CD4-positive, alpha-beta T cell (primary cell): ENCODE results near the gene NOL6. TPM values are rescaled to one million over a fixed set of nuclear protein-coding genes. Genes with fewer than 3 reads are reported as not detected.

ENCODE experiments used
- ATAC-seq: fragments of 200-7000 bp; cut with Tn5 transposase; one replicate; pipeline ENCODE4 v1.10.0; 2022; ENCODE audit warnings: mild to moderate bottlenecking; ENCODE audit not compliant: poor library complexity
- CTCF ChIA-PET: fragments of 350-600 bp; sonication (Branson Sonifier 250); formaldehyde crosslinking; loops from one replicate; lab custom pipeline; 2021; ENCODE audit warnings: antibody characterized with exemption, inconsistent platforms; lab: Charles Lee
- POLR2A ChIA-PET: fragments of 350-600 bp; sonication (Branson Sonifier 250); formaldehyde crosslinking; loops from one replicate; lab custom pipeline; 2021; ENCODE audit warnings: antibody characterized with exemption, inconsistent platforms; lab: Charles Lee
- DNase-seq, 14 experiments: peaks; one replicate each; pipeline ENCODE4 v3.0.0-alpha.2; 2013 to 2020; ENCODE audit warnings: mixed read lengths in 2 of 14
- H3K27ac ChIP-seq, 2 donors: one replicate each; pipeline versions ENCODE4 v1.5.1 to v1.7.0; 2013; ENCODE audit warnings: low read length in 2 of 2, low read depth in 1 of 2, mild to moderate bottlenecking in 1 of 2
- H3K27me3 ChIP-seq, 2 experiments: 1 replicate in 1 of 2; 2 replicates in 1 of 2; pipeline versions ENCODE4 v1.6.1 to v1.7.0; 2013; ENCODE audit warnings: low read length in 2 of 2, control low read depth in 1 of 2, mild to moderate bottlenecking in 1 of 2, moderate library complexity in 1 of 2; ENCODE audit not compliant: insufficient read depth in 2 of 2, control insufficient read depth in 1 of 2
- H3K36me3 ChIP-seq: one replicate; pipeline ENCODE4 v1.6.1; 2013; ENCODE audit warnings: low read length, control low read depth; ENCODE audit not compliant: insufficient read depth
- H3K4me1 ChIP-seq: one replicate; pipeline ENCODE4 v1.6.1; 2013; ENCODE audit warnings: low read length, control low read depth; ENCODE audit not compliant: insufficient read depth
- H3K4me3 ChIP-seq: one replicate; pipeline ENCODE4 v1.5.1; 2013; ENCODE audit warnings: mild to moderate bottlenecking, low read length, moderate library complexity
- H3K9me3 ChIP-seq, 2 experiments: 1 replicate in 1 of 2; 2 replicates in 1 of 2; pipeline versions ENCODE4 v1.6.1 to v1.7.0; 2013; ENCODE audit warnings: low read length in 2 of 2, mild to moderate bottlenecking in 2 of 2, control low read depth in 1 of 2, moderate library complexity in 1 of 2; ENCODE audit not compliant: control insufficient read depth in 1 of 2, insufficient read depth in 1 of 2
- H3K27ac Mint-ChIP-seq: one replicate; pipeline ENCODE4 v1.8.0; 2020; ENCODE audit warnings: mixed read lengths
- H3K27me3 Mint-ChIP-seq: one replicate; pipeline ENCODE4 v1.8.0; 2021; ENCODE audit warnings: mixed read lengths
- H3K36me3 Mint-ChIP-seq: one replicate; pipeline ENCODE4 v1.8.0; 2021; ENCODE audit warnings: low read depth, mixed read lengths
- H3K4me1 Mint-ChIP-seq: one replicate; pipeline ENCODE4 v1.8.0; 2021; ENCODE audit warnings: low read depth, mixed read lengths
- H3K4me3 Mint-ChIP-seq: one replicate; pipeline ENCODE4 v1.8.0; 2020; ENCODE audit warnings: mild to moderate bottlenecking, mixed read lengths
- H3K9me3 Mint-ChIP-seq: one replicate; pipeline ENCODE4 v1.8.0; 2020; ENCODE audit warnings: mixed read lengths
- intact Hi-C, 2 experiments: fragments of 100-400 bp; cut with DNase I in 1 of 2; cut with micrococcal nuclease in 1 of 2; formaldehyde crosslinking; loops; one replicate each; pipeline versions ENCODE4 v1.15.1 to v1.9.0; 2023 to 2025; cut with DNase I, micrococcal nuclease
- microRNA-seq: library from miRNA; unstranded; fragments of <30 nt; microRNA quantifications from one replicate; pipeline ENCODE4 v1.2.0, GENCODE V29; 2021; ENCODE audit warnings: borderline microRNAs expressed, borderline replicate concordance
- total RNA-seq, 174 experiments: library from RNA in 2 of 174; stranded (reverse) in 2 of 174; gene quantifications; one replicate each; pipeline ENCODE4 v1.2.3 and lab custom pipeline; 2021 to 2026
- TF ChIP-seq, protein P1 (sequence below): fragments of 200-600 bp; IDR thresholded peaks from one replicate; pipeline ENCODE4 v1.8.0; 2022; ENCODE audit warnings: antibody characterized with exemption, mild to moderate bottlenecking

NOL6 gene
- total RNA-seq, 2 experiments from 2014 or later, result 30.5 to 30.6 TPM

DNA sequence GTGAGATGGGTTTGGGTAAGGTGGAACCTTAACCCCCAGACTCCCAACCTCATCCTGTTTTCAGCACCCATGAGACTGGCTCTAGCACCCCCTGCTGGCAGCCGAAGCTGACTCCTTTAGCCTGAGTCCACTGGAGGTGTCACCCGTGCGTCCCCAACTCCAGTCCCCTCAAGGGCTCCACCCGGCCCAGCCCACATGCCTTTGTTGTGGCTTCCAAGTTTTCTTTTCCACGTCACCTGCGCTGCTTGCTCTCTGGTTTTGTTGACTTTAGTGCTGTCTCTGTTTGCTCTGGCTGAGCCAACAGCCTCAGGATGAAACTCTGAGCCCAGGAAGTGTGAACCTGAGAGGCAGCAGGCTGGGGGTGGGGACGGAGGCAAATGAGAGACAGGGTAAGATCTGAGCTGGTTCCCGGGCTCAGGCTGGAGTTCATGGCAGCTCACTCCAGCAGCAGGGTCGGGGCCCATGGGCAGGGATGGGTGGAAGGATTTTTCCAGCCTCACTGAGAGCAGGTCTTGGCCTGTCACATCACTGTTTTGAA is 58.2 kb downstream of the NOL6 start:
- ATAC-seq (peak; percentile 88), DNase-seq (peak; percentile 91 to 99 (median 95))
- Histone ChIP-seq H3K4me1 (peaks cover 64% of the 10 kb centered on the region), H3K27me3 (no peaks in the 10 kb centered on the region), H3K4me3 (peak overlapping the region; percentile 25), H3K27ac (peak overlapping the region; percentile 54 to 58), H3K9me3 (no peaks in the 10 kb centered on the region), H3K36me3 (no peaks in the 10 kb centered on the region)
- ChIA-PET CTCF (interaction anchor here (0.6 to 4.0 kb wide), 19 partner anchors 10 to 125 kb away, joined by 3 to 40 read pairs (median 6); partner anchors contain the start of genes AQP3, NFX1 and NOL6), POLR2A (interaction anchor here (0.9 to 5.3 kb wide), 17 partner anchors 11 to 125 kb away, joined by 3 to 98 read pairs (median 8); partner anchors contain the start of genes AQP3, NFX1 and NOL6)
- Mint-ChIP-seq H3K9me3 (no peaks in the 10 kb centered on the region), H3K4me1 (peaks cover 45% of the 10 kb centered on the region), H3K4me3 (peak overlapping the region; percentile 79), H3K36me3 (no peaks in the 10 kb centered on the region), H3K27ac (peak overlapping the region; percentile 93), H3K27me3 (no peaks in the 10 kb centered on the region)
- intact Hi-C loops, result loop anchor here (1.0 to 2.0 kb wide), 5 partner anchors 12 to 125 kb away; partner anchors contain the start of genes AQP3 (in 1 of the 2) and NFX1 (in 1 of the 2)
- TF ChIP-seq, protein P1, sequence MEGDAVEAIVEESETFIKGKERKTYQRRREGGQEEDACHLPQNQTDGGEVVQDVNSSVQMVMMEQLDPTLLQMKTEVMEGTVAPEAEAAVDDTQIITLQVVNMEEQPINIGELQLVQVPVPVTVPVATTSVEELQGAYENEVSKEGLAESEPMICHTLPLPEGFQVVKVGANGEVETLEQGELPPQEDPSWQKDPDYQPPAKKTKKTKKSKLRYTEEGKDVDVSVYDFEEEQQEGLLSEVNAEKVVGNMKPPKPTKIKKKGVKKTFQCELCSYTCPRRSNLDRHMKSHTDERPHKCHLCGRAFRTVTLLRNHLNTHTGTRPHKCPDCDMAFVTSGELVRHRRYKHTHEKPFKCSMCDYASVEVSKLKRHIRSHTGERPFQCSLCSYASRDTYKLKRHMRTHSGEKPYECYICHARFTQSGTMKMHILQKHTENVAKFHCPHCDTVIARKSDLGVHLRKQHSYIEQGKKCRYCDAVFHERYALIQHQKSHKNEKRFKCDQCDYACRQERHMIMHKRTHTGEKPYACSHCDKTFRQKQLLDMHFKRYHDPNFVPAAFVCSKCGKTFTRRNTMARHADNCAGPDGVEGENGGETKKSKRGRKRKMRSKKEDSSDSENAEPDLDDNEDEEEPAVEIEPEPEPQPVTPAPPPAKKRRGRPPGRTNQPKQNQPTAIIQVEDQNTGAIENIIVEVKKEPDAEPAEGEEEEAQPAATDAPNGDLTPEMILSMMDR, result peak; percentile 83

DNA sequence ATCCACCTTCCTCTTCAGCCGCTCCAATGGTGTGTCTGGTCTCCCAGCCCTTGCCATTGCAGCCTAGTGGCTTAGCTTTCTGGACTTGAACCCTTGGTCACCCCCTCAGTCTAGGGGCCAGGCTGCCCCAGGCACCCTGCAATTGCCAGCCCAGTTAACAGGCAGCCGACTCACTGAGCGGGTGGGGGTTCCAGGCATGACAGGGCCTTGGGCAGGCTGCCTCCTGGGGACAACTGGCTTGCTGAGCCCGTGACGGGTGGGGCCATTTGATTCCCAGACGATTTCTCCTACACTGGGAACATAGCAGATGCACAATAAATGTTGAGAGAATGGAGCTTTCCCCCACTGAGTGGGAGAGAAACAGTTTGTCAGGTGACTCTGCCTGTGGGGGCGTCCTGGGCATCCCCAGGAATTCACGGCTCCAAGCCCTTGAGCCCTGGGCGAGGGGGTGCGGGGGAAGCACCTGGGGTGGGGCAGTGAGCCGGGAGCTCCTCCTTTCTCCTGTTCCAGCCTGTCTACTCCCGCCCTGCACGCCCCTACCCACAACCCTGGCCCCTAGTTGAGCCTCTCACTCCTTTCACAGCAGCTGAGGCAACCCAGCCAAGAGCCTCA is 58.7 kb downstream of the NOL6 start:
- H3K9me3 ChIP-seq, result no peaks in the 10 kb centered on the region
- H3K4me3 Mint-ChIP-seq, result peak overlapping the region; percentile 79
- TF ChIP-seq, protein P1, result no peak
- ChIA-PET POLR2A (interaction anchor here (0.9 to 5.3 kb wide), 17 partner anchors 10 to 125 kb away, joined by 3 to 98 read pairs (median 8); partner anchors contain the start of genes AQP3, NFX1 and NOL6), CTCF (interaction anchor here (0.6 to 4.0 kb wide), 16 partner anchors 9 to 125 kb away, joined by 3 to 40 read pairs (median 7); partner anchors contain the start of genes AQP3, NFX1 and NOL6)
- no peaks in the 10 kb centered on the region for H3K36me3 ChIP-seq
- intact Hi-C loops, result loop anchor here (1.0 kb wide), 4 partner anchors 12 to 125 kb away; partner anchors contain the start of gene NFX1 (in 1 of the 2)
- ATAC-seq (no peak), DNase-seq (peak in 2 of 14 experiments; percentile 23 to 30)
- H3K27me3 ChIP-seq, result no peaks in the 10 kb centered on the region
- peaks cover 45% of the 10 kb centered on the region for H3K4me1 Mint-ChIP-seq
- H3K4me3 ChIP-seq, result peak overlapping the region; percentile 25
- H3K27ac Mint-ChIP-seq, result peak overlapping the region; percentile 93
- H3K9me3 Mint-ChIP-seq, result no peaks in the 10 kb centered on the region
- H3K4me1 ChIP-seq, result peaks cover 61% of the 10 kb centered on the region
- H3K36me3 Mint-ChIP-seq, result no peaks in the 10 kb centered on the region
- no peaks in the 10 kb centered on the region for H3K27me3 Mint-ChIP-seq
- H3K27ac ChIP-seq, result peak overlapping the region; percentile 54 to 58

DNA sequence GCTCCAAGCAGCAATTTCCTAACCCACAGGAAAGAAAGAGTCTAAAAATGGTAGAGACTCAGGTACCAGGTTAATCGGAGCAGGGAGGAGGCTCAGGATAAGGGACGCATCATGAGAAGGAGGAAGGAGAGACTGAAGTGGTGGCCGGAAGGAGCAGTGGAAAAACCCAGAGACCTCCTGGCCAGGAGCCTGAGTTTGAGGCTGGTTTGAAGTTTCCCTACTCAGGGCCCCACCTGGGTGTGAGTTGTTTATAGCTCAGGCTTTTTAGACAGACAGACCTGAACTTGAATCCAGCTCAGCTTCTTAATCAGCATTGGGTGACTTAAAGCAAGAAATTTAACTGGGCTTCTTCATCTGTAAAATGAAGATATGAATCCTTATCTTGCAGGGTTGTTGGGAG is 59.5 kb downstream of the NOL6 start:
- Mint-ChIP-seq H3K27ac (peak overlapping the region; percentile 93), H3K27me3 (no peaks in the 10 kb centered on the region), H3K36me3 (no peaks in the 10 kb centered on the region), H3K4me3 (peak overlapping the region; percentile 3), H3K9me3 (no peaks in the 10 kb centered on the region), H3K4me1 (peaks cover 45% of the 10 kb centered on the region)
- H3K27me3 ChIP-seq, result no peaks in the 10 kb centered on the region
- TF ChIP-seq, protein P1, result no peak
- peak overlapping the region; percentile 54 to 58 for H3K27ac ChIP-seq
- ChIA-PET CTCF (interaction anchor here (2.3 to 4.0 kb wide), 5 partner anchors 11 to 53 kb away, joined by 21 to 40 read pairs (median 31); partner anchors contain the start of gene AQP3), POLR2A (interaction anchor here (1.2 to 5.3 kb wide), 9 partner anchors 10 to 124 kb away, joined by 3 to 98 read pairs (median 24); partner anchors contain the start of genes AQP3, NFX1 and NOL6)
- ATAC-seq (no peak), DNase-seq (peak in 5 of 14 experiments; percentile 13 to 43 (median 29))
- H3K36me3 ChIP-seq, result no peaks in the 10 kb centered on the region
- intact Hi-C loops, result no loop called here
- H3K4me1 ChIP-seq, result peaks cover 57% of the 10 kb centered on the region
- no peaks in the 10 kb centered on the region for H3K9me3 ChIP-seq
- no peak overlapping the region for H3K4me3 ChIP-seq

Small RNA genes lying within 50 kb of the gene (microRNA-seq; reads per million reads assigned to microRNA genes)
- gene MIR6851, result not detected

Other genes starting within 250 kb of the NOL6 start
- not detected for gene SPINK4, start 233.8 kb downstream of the NOL6 start, total RNA-seq
- 10 to 100 TPM; 58.0 to 61.4 TPM for gene BAG1, start 209.2 kb downstream of the NOL6 start, total RNA-seq
- gene CHMP5, start 208.9 kb downstream of the NOL6 start, total RNA-seq, result 10 to 100 TPM; 17.4 to 18.6 TPM
- gene NFX1, start 183.4 kb downstream of the NOL6 start, total RNA-seq, result 10 to 100 TPM; 33.1 to 34.1 TPM
- gene AQP7, start 71.4 kb downstream of the NOL6 start, total RNA-seq, result under 1 TPM; 0.25 to 0.27 TPM
- 100 to 1,000 TPM in 1 of 2 experiments, 10 to 100 TPM in 1; 99.8 to 106 TPM for gene AQP3, start 26.3 kb downstream of the NOL6 start, total RNA-seq
- under 1 TPM in 1 of 2 experiments, not detected in 1; 0.61 TPM for gene ANKRD18B, start 50.3 kb upstream of the NOL6 start, total RNA-seq